HG02970 (cell line): ENCODE data around the gene GPATCH11.

Experiments used
- ATAC-seq: cut with Tn5 transposase; IDR thresholded peaks from one replicate; pipeline ENCODE4 v1.9.1; 2021; ENCODE audit warnings: mild to moderate bottlenecking, moderate library complexity, moderate number of reproducible peaks; ENCODE audit not compliant: unreplicated experiment, low FRiP score

The GPATCH11 gene

DNA sequence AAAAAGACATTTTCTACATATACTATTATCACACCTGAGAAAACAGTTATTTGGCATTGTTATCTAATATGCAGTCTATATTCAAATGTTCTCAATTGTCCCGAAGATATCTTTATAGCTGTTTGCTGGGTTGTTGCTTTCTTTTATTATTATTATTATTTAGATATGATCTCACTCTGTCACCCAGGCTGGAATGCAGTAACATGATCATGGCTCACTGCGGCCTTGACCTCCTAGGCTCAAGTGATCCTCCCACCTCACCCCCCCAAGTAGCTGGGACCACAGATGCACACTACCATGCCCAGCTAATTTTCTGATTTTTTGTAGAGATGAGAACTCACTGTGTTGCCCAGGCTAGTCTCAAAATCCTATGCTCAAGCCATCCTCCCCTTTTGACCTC is 19.9 kb downstream of the GPATCH11 start:
- ATAC-seq, result no peak

- no peak for ATAC-seq
Measured at GRCh38 chr2:37105150-37105549, 20.8 kb downstream of the GPATCH11 start.

- no peak for ATAC-seq
Measured at GRCh38 chr2:37109523-37109922, 25.2 kb downstream of the GPATCH11 start.

DNA sequence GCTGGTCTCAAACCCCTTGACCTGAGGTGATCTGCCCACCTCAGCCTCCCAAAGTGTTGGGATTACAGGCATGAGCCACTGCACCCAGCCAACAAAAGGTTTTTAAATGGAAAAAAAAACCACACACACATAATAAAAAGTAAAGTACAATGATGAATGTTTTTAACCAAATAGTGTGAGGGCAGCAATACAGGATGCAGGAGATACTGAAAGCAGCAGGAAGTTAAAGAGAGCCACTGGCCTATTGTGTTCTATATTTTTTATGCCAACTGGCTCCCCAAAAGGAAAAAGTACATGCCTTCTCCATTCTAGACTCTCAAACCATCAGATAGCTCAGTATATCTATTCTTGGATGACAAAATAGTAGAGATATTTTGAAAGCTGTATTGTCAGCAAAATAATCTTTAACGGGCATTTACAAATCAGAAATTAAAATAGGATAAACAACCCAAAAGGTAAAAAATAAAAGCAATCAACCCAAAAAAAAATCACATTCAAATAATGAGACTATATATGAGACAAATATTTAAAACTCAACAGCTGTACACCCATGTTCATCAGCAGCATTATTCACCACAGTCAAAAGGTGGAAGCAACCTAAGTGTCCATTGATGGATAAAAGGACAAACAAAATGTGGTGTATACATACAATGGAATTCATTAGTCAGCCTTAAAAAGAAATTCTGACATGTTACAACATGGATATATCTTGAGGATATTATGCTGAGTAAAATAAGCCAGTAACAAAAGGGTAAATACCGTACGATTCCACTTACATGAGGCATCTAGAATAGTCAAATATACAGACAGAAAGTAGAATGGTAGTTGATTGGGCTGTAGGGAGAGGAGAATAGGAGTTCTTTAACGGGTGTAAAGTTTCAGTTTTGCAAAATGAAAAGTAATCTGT is 26.2 kb downstream of the GPATCH11 start:
- no peak for ATAC-seq

GRCh38 chr2:37111958-37112357 is 27.6 kb downstream of the GPATCH11 start:
- ATAC-seq, result no peak

GRCh38 chr2:37117566-37117965 is 33.2 kb downstream of the GPATCH11 start:
- ATAC-seq, result no peak

- no peak for ATAC-seq
Measured at GRCh38 chr2:37119157-37119556, 34.8 kb downstream of the GPATCH11 start.

DNA sequence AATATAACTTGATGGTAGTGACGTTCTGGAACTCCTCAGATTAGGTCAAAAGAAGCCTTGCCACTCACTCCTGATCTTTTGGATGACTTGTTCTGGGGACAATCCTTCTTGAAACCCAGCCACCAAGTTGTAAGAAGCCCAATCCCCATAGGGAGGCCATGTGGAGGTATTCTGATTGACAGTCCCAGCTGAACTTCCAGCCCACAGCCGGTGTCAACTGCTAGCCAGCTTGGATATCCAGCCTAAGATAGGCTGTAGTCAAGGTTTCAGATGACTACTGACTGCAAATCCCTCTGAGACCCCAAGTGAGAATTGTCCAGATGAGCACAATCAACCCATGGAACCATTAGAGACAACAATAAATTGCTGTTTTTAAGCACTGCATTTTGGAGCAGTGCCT is 41.1 kb downstream of the GPATCH11 start:
- ATAC-seq, result no peak

DNA sequence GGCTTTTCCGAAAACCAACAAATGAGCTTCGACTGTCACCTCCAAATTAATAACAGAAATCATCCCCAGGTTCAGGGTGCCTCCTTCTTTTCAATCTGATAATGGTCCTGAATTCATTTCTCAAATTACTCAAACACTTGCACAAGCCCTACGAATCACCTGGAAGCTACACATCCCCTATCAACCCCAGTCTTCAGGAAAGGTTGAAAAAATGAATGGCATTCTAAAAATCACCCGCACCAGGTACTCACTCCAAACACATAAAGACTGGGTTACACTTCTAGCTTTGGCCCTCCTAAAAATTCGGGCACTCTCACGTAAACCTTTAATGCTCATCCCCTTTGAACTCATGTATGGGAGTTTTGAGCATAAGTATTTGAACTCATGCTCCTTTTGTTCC is 48.6 kb downstream of the GPATCH11 start:
- no peak for ATAC-seq

- no peak for ATAC-seq
Measured at GRCh38 chr2:37142546-37142945, 58.2 kb downstream of the GPATCH11 start.

DNA sequence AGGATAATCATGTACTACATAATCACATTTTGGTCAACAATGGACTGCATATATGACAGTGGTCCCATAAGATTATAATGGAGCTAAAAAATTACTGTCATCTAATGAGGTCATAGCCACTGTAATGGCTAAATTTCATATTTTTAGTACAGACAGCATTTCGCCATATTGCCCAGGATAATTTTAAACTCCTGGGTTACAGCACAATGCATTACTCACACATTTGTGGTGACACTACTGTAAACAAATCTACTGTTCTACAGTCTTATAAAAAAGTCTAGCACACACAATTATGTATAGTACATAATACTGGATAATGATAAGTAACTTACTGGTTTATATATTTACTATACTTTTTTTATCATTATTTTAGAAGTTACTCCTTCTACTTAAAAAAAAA is 59.7 kb downstream of the GPATCH11 start:
- ATAC-seq, result no peak

DNA sequence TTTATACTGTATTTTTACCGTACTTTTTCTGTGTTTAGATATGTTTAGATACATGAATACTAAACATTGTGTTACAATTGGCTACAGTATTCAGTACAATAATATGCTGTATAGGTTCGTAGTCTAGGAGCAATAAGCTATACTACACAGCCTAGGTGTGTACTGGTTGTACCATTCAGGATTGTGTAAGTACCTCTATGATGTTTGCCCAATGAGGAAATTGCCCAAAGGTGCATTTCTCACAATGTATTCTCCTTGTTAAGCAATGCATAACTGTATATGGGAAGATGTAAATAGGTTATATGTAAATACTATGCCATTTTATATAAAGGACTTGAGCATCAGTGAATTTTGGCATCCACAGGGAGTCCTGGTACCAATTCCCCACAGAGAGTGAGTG is 61.7 kb downstream of the GPATCH11 start:
- no peak for ATAC-seq

DNA sequence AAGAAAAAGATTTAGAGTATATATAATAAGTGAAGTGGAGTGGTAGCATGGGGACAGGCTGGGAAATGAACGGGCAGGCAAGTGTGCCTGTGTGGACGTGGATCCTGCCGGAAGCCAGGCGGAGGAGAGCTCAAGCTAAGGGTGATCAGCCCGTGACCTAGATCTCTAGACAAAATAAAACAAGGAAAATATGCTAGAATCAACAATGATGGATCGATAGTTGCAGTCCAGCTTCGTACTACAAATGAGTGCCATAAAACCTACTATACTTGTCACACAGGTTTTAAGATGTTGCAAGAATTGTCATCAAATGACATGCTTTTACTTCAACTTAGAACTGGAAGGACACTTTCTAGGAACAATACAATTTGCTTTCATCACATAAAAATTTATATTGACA is 64.0 kb downstream of the GPATCH11 start:
- no peak for ATAC-seq
